Suprapubic skin (tissue), 4 donors: ENCODE measurements around the gene MACC1. TPM values are rescaled to one million over a fixed set of nuclear protein-coding genes. Genes with fewer than 3 reads are reported as not detected.

Source experiments
- DNase-seq, 2 donors: peaks; one replicate each; pipeline ENCODE4 v3.0.0-alpha.2; 2019; ENCODE audit warnings: low spot score in 2 of 2
- H3K27ac ChIP-seq: fragments of 200-600 bp; sonication (generic); one replicate; pipeline ENCODE4 v1.5.1; 2019
- H3K27me3 ChIP-seq: fragments of 200-600 bp; sonication (generic); one replicate; pipeline ENCODE4 v1.5.1; 2019
- H3K36me3 ChIP-seq: fragments of 200-600 bp; sonication (generic); one replicate; pipeline ENCODE4 v1.5.1; 2019
- H3K4me1 ChIP-seq: fragments of 200-600 bp; sonication (generic); one replicate; pipeline ENCODE4 v1.5.1; 2019
- H3K4me3 ChIP-seq: fragments of 200-600 bp; sonication (generic); one replicate; pipeline ENCODE4 v1.5.1; 2019; ENCODE audit warnings: mild to moderate bottlenecking
- H3K9me3 ChIP-seq: fragments of 200-600 bp; sonication (generic); one replicate; pipeline ENCODE4 v1.5.1; 2019
- EP300 ChIP-seq: sonication (generic); formaldehyde crosslinking; IDR thresholded peaks from one replicate; pipeline ENCODE4 v1.6.1; 2017; ENCODE audit warnings: antibody characterized with exemption
- POLR2A ChIP-seq, 2 donors: fragments of 450-650 bp; IDR thresholded peaks; one replicate each; pipeline ENCODE4 v1.6.1; 2017; ENCODE audit warnings: antibody characterized with exemption in 2 of 2, mild to moderate bottlenecking in 2 of 2, moderate library complexity in 2 of 2
- POLR2AphosphoS5 ChIP-seq, 3 donors: sonication (generic); formaldehyde crosslinking; IDR thresholded peaks; one replicate each; pipeline ENCODE4 v1.6.1; 2017; ENCODE audit warnings: antibody characterized with exemption in 3 of 3
- WGBS: methylation state at CpG from one replicate; pipeline ENCODE4 v1.1.5; 2018; 5-methylcytosine and 5-hydroxymethylcytosine counted together
- total RNA-seq, 4 donors: library from RNA; depleted of rRNA; stranded (reverse); fragments of >200 nt; gene quantifications; one replicate each; pipeline ENCODE4 v1.1.0, GENCODE V29; 2016
- TF ChIP-seq, protein P1 (sequence below), 2 donors: fragments of 200-600 bp in 1 of 2; fragments of 450-650 bp in 1 of 2; sonication (generic) in 1 of 2; IDR thresholded peaks; one replicate each; pipeline ENCODE4 v1.5.1; 2016 to 2019; ENCODE audit warnings: antibody characterized with exemption in 2 of 2, mild to moderate bottlenecking in 1 of 2, moderate library complexity in 1 of 2

Gene MACC1
- total RNA-seq, 4 donors from 2014 or later: 8.6 to 13.0 (median 11.5) TPM

DNA sequence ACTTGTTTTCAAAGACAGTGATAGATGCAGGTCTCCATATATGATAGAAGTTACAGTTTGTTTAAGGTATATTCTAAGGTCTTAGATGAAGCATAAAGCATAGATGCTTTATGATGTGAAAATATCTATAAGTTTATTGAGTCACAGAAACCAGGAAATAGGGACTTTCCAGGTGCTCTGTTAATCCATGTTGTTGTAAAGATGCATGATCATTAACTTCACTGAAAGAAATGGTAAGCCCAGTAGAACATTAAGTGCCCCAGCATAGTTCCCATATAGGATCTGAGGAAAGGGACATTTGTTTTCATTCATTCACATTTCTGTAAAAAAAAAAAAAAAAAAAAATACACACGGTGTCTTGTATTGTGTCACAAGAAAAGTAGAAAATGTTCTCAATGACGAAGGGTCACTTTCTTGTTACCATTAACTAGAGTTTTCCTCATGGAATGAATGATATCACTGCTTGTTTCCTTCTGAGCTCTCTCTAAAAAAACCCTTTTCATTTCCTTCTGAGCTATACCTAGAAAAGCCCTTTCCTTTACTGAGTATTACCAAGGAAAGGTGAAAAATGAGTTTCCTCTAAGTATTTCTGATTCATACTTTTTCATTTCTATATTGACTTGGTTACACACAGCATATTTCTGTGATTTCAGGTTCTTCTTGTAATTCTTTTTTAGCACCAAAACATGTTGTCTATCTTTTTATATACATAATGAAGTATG is 105.2 kb downstream of the MACC1 start:
- Histone ChIP-seq H3K4me3 (no peak overlapping the region), H3K27me3 (no peaks in the 10 kb centered on the region), H3K27ac (no peak overlapping the region), H3K36me3 (no peaks in the 10 kb centered on the region), H3K4me1 (no peaks in the 10 kb centered on the region), H3K9me3 (no peaks in the 10 kb centered on the region)
- no peak for DNase-seq
- TF ChIP-seq, protein P1, sequence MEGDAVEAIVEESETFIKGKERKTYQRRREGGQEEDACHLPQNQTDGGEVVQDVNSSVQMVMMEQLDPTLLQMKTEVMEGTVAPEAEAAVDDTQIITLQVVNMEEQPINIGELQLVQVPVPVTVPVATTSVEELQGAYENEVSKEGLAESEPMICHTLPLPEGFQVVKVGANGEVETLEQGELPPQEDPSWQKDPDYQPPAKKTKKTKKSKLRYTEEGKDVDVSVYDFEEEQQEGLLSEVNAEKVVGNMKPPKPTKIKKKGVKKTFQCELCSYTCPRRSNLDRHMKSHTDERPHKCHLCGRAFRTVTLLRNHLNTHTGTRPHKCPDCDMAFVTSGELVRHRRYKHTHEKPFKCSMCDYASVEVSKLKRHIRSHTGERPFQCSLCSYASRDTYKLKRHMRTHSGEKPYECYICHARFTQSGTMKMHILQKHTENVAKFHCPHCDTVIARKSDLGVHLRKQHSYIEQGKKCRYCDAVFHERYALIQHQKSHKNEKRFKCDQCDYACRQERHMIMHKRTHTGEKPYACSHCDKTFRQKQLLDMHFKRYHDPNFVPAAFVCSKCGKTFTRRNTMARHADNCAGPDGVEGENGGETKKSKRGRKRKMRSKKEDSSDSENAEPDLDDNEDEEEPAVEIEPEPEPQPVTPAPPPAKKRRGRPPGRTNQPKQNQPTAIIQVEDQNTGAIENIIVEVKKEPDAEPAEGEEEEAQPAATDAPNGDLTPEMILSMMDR (IDR thresholded peaks at IDR 0.05): no peak
- no peak for TF ChIP-seq EP300
- no peak for TF ChIP-seq POLR2AphosphoS5 (IDR thresholded peaks at IDR 0.05)
- TF ChIP-seq POLR2A (IDR thresholded peaks at IDR 0.05): no peak
- WGBS: 93% methylated on average over 2 of the region's 2 CpGs

DNA sequence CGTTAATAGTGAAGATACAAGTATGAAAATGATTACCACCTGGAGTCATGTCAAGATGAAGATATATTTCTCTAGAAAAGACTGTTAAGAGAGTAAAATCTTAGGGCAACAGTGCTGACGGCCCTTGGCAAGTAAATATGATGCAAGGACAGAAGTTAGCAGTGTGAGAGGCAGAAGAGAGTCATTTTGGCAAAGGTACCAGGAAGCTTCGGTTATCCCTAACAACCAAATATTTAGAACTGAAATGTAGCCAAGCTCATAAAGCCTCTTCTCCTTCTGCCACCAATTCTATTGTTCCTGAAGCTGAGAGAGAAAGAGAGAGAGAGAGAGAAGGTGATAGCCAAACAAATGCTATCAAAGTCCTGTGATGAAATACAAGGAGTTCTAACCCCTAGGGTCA is 109.6 kb downstream of the MACC1 start:
- Histone ChIP-seq H3K4me3 (no peak overlapping the region), H3K4me1 (no peaks in the 10 kb centered on the region), H3K36me3 (no peaks in the 10 kb centered on the region), H3K9me3 (no peaks in the 10 kb centered on the region), H3K27me3 (no peaks in the 10 kb centered on the region), H3K27ac (peak overlapping the region; percentile 42)
- WGBS: 38% methylated on average over 3 of the region's 3 CpGs
- DNase-seq: no peak
- TF ChIP-seq EP300: no peak
- TF ChIP-seq POLR2AphosphoS5 (IDR thresholded peaks at IDR 0.05): no peak
- TF ChIP-seq, protein P1 (IDR thresholded peaks at IDR 0.05): no peak
- no peak for TF ChIP-seq POLR2A (IDR thresholded peaks at IDR 0.05)

DNA sequence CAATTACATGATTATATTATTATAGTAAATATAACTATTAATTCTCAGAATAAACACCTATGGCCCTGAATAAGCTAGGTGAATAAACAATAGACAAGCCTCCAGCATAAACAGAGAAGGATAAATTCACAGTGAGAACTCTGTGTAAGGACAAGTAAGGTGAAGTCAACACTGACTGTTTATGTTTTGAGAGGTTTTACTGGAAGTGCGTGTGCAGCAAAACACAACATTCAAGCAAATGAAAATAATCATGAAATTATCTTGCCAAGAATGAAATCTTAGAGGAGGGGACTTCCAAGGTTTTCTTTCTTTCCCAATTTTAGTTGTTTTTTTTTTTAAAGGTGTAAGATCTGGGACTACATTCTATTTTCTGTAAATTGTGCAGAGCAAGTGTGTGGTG is 112.5 kb downstream of the MACC1 start:
- no peak overlapping the region for H3K27ac ChIP-seq
- no peaks in the 10 kb centered on the region for H3K27me3 ChIP-seq
- DNase-seq: no peak
- H3K36me3 ChIP-seq: no peaks in the 10 kb centered on the region
- no peaks in the 10 kb centered on the region for H3K4me1 ChIP-seq
- no peak for TF ChIP-seq POLR2AphosphoS5 (IDR thresholded peaks at IDR 0.05)
- TF ChIP-seq EP300: no peak
- no peak for TF ChIP-seq POLR2A (IDR thresholded peaks at IDR 0.05)
- TF ChIP-seq, protein P1 (IDR thresholded peaks at IDR 0.05): no peak
- 74% methylated on average over 1 of the region's 1 CpG for WGBS
- no peaks in the 10 kb centered on the region for H3K9me3 ChIP-seq
- no peak overlapping the region for H3K4me3 ChIP-seq

DNA sequence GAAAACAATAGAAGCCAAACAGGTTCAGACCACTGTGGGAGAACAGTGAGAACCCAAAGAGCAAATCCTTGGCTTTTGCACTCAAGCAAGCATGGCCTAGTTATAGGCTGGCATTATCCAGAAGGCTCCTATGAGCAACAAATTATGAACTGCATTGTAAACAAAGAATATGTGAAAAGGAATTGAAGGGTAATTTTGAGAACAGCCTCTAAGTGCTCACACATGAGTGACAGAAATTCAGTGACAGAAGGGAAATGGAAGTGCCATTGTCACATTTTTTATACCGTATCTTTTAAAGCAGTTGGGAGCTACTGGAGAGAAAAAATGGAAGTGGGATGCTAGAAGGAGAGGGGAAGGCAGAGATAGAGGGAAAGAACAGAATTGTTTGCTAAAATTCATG is 114.2 kb downstream of the MACC1 start:
- Histone ChIP-seq H3K27ac (no peak overlapping the region), H3K36me3 (no peaks in the 10 kb centered on the region), H3K27me3 (no peaks in the 10 kb centered on the region), H3K4me1 (no peaks in the 10 kb centered on the region), H3K4me3 (no peak overlapping the region), H3K9me3 (no peaks in the 10 kb centered on the region)
- TF ChIP-seq POLR2A (IDR thresholded peaks at IDR 0.05) (no peak), EP300 (no peak), POLR2AphosphoS5 (IDR thresholded peaks at IDR 0.05) (no peak)
- TF ChIP-seq, protein P1 (IDR thresholded peaks at IDR 0.05): no peak
- no peak for DNase-seq
- WGBS: 3% methylated on average over 1 of the region's 1 CpG

DNA sequence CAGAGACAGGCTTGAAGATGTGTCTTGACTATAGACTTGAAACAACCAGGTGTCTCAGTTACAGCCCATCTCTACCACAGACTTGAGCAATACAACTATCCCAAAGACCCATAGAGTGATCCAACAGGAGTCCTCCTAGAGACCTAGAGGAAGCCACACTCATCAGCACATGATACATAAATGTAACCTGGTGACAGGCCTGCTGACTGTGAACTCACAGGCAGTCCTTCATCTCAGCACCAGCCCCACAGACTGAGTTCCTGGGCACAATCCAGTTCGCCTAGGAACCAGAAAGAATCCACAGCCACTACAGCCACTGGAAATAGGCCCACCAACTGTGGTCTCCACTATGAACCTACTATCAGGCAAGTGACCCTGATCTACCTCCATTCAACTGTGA is 121.3 kb downstream of the MACC1 start:
- Histone ChIP-seq H3K9me3 (no peaks in the 10 kb centered on the region), H3K27me3 (no peaks in the 10 kb centered on the region), H3K4me1 (no peaks in the 10 kb centered on the region), H3K36me3 (no peaks in the 10 kb centered on the region), H3K27ac (peak overlapping the region; percentile 29), H3K4me3 (no peak overlapping the region)
- TF ChIP-seq POLR2A (IDR thresholded peaks at IDR 0.05) (no peak), EP300 (no peak), POLR2AphosphoS5 (IDR thresholded peaks at IDR 0.05) (no peak)
- TF ChIP-seq, protein P1 (IDR thresholded peaks at IDR 0.05): no peak
- DNase-seq: peak in 1 of 2 donors; percentile 61
- WGBS: 93% methylated on average over 1 of the region's 1 CpG
